HG03045 (cell line): ENCODE results near the gene RBM20.
"Not testable (repeated sequence)": the region's sequence is repeated elsewhere in the genome, so short reads cannot be mapped to it uniquely, and the experiment has no call there.

Source experiments
- ATAC-seq: cut with Tn5 transposase; IDR thresholded peaks from one replicate; pipeline ENCODE4 v1.9.1; 2021; ENCODE audit warnings: mild to moderate bottlenecking, moderate library complexity; ENCODE audit not compliant: unreplicated experiment

The RBM20 gene

GRCh38 chr10:110643653-110644597, at the start of gene RBM20:
TSS of gene RBM20 (plus strand) at chr10:110644336. CDS start at chr10:110644455, 119 bp downstream.
- no peak for ATAC-seq

DNA sequence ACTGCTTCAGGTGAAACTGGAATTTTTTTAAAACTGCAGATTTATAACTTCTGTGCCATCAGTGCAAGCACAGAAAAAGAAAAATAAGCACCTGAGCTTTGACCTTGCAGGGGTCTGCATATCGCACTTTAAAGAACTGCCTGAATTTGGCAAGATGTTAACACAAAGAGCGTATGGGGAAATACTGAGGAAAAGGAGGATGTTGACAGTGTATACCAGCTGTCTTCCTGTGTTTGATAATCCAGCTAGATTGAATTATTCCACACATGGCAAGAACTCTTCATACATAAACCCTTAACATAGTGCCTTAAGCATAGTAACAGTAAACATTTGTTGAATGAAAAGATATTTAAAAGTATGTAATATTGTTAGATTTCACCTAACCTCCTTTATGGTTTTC, 46.7 kb upstream of the RBM20 start:
- no peak for ATAC-seq

DNA sequence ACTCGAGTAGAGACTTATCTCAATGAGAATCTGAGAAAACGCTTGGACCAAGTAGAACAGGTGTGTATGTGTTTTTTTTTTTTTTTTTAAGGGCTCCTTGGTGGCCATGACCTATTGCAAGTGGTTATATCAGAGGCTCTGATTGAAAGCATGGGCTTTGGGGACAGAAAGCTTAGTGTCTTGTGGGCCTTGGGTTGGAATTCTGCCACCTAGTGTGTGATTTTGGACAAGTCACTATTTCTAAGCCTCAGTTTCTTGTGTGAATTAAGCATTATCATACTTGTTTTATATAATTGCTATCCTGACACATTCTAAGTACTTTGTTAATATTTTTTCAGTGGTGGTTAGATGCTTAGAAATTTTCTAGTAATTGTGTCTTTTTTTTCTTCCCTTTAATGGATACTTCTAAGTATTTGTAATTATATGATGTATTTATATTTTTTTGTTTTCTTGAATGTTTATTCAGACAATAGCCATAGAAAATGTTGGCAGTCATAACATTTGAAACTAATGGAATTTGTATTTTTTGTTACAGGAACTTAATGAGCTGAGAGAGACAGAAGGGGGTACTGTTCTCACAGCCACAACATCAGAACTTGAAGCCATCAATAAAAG, 43.5 kb upstream of the RBM20 start:
- ATAC-seq: no peak

GRCh38 chr10:110601581-110601980, 42.6 kb upstream of the RBM20 start:
- no peak for ATAC-seq

GRCh38 chr10:110608087-110608486, 36.0 kb upstream of the RBM20 start:
- no peak for ATAC-seq

- no peak for ATAC-seq
Observed at GRCh38 chr10:110609605-110610004, 34.5 kb upstream of the RBM20 start.

- ATAC-seq: no peak
Observed at GRCh38 chr10:110610308-110610774, 33.8 kb upstream of the RBM20 start.

DNA sequence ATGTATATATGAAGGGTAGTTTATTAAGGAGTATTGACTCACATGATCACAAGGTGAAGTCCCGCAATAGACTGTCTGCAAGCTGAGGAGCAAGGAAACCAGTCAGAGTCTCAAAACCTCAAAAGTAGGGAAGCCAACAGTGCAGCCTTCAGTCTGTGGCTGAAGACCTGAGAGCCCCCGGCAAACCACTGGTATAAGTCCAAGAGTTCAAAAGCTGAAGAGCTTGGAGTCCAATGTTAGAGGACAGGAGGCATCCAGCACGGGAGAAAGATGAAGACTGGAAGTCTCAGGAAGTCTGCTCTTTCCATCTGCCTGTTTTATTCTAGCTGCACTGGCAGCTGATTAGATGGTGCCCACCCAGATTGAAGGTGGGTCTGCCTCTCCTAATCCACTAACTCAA, 33.4 kb upstream of the RBM20 start:
- ATAC-seq: not testable (repeated sequence)

GRCh38 chr10:110612087-110612486, 32.0 kb upstream of the RBM20 start:
- no peak for ATAC-seq

DNA sequence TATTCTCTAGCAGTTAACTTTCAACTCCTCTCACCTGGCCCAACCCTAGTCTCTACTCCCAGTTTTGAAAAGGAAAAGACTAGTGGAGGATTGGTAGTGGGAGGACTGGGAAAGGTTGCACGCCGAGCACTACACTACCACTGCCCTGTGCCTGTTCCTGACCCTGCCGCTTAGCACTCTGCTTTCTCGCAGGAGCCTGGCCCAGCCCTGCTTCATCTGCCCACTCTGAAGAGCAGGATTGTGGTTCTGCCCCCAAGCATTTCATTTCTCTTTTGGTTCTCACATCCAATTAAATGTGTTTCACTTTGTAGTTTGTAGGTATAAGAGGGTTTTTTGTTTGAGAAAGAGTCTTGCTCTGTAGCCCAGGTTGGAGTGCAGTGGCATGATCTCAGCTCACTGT, 31.5 kb upstream of the RBM20 start:
- no peak for ATAC-seq

DNA sequence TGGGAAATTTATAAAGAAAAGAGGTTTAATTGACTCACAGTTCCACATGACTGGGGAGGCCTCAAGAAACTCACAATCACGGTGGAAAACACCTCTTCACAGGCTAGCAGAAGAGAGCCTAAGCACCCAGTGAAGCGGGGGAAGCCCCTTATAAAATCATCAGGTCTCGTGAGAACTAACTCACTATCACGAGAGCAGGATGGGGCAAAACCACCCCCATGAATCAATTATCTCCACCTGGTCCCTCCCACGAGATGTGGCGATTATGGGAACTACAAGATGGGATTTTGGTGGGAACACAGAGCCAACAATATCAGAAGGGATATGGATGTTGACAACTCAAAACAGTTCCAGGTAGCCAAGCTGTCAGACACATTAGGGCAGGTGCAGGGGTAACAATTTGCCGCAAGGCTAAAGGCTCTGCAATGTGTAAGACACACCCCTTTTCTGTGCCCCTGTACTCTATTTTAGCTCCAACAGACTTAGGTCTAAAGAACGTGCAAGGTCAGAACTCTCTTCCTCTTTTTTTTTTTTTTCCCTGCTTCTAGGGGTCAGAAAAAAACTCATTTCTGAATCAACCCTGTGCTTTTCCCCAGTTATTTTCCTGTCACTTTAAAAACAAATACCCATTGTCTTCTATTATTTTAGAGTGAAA, 30.7 kb upstream of the RBM20 start:
- peak; percentile 6 for ATAC-seq

DNA sequence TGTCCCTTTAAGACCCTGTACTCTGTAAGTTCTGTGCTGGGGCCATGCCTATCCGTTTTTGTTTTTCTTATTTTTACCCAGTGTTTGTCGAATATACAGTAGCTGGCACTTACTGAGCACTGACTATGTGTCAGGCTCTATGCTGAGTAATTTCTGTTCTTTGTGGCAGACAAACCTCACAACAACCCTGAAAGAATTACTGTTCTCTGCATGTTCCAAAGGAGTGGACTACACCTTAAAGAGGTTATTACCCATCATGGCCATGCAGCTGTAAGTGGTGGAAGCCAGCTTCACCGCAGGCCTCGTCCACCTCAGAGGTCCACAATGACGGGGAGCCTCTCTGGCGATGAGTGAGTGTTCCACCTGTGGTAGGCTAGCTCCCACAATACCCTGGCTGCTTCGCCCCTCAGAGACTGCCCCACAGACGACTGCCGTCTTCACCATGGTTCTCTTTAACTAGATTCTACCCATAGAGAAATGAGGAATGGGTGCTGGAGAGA, 30.1 kb upstream of the RBM20 start:
- peak; percentile 62 for ATAC-seq

- ATAC-seq: no peak
Observed at GRCh38 chr10:110615057-110615747, 28.9 kb upstream of the RBM20 start.

GRCh38 chr10:110616493-110617033, 27.6 kb upstream of the RBM20 start:
- ATAC-seq: no peak

GRCh38 chr10:110617425-110618229, 26.5 kb upstream of the RBM20 start:
- no peak for ATAC-seq

GRCh38 chr10:110618230-110618610, 25.9 kb upstream of the RBM20 start:
- no peak for ATAC-seq

DNA sequence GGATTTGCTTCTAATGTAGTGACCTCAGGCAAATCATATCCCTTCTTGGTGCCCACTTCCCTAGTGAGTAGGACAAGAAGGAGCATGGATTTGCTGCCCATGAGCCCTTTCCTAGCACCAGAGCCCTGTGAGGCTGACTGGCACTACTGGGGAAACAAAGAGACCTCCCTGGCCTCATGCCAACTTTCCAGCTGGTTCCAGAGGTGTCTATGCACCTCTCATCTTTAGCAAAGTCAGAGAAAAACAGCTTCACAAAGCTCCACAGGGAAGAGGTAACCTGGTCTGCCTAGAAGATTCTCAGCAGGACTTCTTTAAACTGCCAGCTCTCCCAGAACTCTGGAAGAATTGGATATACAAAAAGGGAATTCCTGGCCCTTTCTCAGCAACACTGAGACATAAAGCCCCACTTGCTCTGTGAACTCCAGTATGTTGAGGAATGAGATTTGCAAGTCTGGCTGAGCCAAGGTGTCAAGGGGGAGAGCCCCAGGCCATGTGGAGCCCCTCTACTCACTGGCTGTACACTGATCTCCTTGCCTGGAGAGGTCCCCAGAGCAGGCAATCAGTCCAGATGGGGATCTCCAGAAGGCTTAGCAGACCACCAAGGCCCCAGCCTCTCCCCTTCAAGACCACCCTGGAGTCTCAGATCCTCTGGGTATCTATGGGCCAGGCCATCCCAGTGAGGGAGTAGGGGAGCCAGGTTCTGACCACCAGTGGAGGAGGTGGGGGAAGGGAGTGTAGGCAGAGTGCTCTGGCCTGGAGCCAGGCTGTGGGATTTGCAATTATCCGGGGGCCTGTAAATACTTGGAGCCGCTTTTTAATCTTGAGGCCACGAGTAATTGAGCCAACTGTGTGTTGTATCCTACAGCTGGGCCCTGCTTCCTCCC, 24.4 kb upstream of the RBM20 start:
- ATAC-seq: no peak

GRCh38 chr10:110620398-110620719, 23.8 kb upstream of the RBM20 start:
- no peak for ATAC-seq

DNA sequence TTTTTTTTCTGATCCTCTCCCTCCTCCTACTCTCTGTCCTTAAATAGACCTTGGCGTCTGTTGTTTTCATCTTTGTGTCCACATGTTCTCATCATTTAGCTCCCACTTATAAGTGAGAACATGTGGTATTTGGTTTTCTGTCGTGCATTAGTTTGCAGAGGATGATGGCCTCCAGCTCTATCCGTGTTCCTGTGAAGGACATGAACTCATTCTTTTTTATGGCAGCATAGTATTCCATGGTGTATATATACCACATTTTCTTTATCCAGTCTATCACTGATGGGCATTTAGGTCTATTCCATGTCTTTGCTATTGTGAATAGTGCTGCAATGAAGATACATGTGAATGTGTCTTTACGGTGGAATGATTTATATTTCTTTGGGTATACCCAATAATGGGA, 20.8 kb upstream of the RBM20 start:
- not testable (repeated sequence) for ATAC-seq
